Stimulated activated CD8-positive, alpha-beta memory T cell treated with anti-CD3 and anti-CD28 coated beads, Interleukin-4, amount 100 ng/mL, for 1 hour (primary cell): Measurements from ENCODE around the gene TNS3.

Experiments used
- DNase-seq, 2 donors: peaks; one replicate each; pipeline ENCODE4 v3.0.0-alpha.2; 2020; ENCODE audit warnings: low read depth in 2 of 2, low spot score in 1 of 2

The TNS3 gene

GRCh38 chr7:47352394-47352968 is 229.4 kb downstream of the TNS3 start:
- DNase-seq = no peak

DNA sequence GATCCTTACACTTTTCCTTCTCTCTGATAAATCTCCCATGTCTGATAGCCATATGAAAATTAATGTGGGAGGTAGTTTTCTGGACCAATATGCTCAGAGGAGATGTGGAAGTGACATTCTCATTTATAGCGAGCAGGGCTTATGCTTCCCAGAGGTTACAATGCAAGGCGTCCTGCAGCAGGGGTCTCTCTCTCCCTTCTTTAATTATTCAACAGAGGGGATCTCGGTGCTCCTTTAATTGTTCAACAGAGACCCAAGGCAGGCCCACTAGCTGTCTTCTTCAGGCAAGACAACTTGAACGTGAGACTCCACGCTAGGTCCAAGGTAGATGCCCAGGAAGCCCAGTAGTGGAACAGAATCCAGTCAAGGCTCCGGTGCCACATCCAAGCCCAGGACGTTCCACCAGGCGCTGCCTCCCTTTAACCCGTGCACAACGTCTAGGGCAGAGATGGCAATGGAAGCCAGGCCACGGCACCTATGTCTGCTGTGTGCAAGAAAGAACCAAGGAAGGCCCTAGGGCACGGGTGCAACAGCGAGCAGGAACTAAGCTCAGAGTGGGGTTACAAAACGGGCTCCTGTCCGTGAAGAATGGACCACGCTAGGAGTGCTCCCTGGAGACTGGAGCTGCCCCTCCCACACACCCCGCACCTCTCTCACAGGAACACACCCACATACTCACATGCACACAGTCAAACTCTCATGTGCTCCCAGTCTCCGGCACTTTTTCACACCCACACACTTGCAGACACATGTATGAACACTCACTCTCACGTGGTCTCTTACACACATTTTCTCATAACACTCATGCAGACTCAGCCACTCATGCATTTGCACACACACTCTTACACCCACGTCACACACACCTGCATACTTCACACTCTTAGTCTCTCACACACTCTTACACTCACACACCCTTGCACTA is 230.4 kb downstream of the TNS3 start:
- DNase-seq = no peak

- DNase-seq = no peak
These were observed 231.5 kb downstream of the TNS3 start for GRCh38 chr7:47350425-47350824.

- no peak for DNase-seq
These were observed 232.5 kb downstream of the TNS3 start for GRCh38 chr7:47349401-47349800.

DNA sequence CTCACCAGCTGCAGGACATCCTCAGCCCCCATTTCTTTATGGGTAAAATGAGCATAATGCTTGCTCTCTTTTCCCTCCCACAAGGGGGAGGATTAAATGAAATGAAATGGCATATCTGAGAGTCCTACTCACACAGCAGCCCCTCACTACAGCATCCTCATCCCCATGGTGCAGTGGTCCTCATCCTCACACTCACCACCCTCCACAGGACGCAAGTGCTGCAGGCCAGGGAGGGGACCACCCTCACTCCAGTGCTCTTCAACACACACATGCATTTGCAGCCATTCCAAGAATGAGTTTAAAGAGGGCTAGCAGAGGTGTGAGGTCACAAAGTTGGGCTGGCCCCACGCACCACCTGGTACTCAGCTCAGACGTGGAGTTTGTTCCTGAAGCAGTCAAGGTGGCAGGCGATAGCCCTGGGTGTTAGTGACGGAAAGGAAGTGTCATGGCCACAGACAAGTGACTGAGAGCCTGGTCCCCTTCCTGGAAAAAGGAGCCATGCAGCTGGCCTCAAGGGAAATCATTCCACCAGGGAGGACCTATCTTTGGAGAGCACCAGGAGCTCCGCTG is 234.0 kb downstream of the TNS3 start:
- no peak for DNase-seq

DNA sequence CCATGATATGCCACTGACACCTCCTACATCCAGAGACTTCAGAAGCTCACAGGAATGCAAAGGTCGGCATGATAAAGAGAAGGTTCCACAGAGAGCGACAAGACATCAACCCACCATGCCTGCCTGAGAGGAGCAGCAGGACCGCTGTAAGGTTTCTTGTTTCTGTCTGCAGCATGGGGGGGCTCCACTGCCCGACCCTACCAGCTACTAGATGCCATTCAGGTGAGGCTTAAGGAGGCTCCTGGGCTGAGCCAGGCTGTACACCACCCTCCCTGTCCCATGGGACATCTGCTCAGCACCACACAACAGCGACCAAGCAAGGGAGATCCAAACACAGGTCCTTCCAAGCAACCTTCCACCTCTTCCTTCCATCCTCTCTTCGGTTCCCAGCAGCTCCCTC is 234.6 kb downstream of the TNS3 start:
- DNase-seq = no peak

DNA sequence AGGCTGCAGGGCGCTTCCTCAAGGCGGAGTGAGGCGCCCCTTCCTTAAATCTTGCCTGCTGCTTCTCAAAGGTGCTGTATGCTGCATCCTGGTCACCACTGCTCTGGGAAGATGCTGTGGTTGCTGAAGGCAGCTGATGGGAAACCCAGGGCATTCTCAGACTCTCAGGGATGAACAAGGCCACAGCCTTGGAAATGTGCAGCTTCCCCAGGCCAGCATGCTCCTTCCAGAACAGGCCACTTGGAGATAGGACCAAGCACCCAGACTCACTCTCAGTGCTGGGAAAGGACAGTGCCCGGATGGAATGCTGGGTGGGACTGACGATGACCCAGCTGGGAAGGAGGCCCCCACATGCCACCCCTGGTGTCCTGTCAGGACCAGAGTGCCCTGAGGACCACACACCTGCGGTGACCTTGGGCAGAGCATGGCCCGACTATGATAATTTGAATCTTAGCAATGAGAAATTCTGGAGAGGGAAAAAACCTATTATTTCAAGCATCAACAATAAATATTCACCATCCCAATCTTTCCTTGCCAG is 235.5 kb downstream of the TNS3 start:
- DNase-seq = no peak

GRCh38 chr7:47345857-47346298 is 236.0 kb downstream of the TNS3 start:
- no peak for DNase-seq

- no peak for DNase-seq
These were observed 237.5 kb downstream of the TNS3 start for GRCh38 chr7:47344171-47344955.

- DNase-seq = no peak
These were observed 238.9 kb downstream of the TNS3 start for GRCh38 chr7:47343061-47343455.

DNA sequence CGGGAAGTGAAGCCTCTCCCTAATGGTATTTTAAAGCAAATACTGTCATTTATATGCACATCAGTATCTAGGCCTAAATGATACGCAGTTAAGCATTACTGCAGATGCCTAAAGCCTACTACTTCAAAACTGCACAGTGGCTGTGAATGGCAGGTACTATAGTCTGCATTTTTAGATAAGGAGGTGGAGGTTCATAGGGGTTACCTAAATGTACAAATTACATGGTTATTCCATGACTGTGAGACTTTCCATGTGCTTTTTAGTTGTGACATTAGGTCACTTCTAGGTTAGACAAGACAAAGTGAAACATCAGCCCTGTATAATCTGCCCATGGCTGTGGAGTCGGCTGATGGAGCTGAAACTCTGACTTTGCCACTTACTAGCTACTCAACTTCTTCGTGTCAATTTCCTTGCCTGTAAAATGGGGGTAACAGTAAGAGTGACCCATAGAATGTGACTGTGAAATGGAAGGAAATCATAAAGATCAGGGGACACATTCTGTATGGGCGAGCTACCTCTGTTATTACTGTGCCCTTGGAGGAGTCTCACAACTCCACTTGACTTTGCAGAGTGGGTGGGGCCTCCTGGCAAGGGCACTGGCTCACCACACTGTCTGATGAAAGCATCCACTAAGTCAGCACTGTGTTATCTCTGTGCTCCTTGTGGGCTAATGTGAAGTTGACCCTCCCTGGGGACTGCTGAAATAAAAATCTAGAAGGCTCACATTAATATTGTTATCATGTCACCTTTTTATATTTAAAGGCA is 239.4 kb downstream of the TNS3 start:
- DNase-seq = no peak

DNA sequence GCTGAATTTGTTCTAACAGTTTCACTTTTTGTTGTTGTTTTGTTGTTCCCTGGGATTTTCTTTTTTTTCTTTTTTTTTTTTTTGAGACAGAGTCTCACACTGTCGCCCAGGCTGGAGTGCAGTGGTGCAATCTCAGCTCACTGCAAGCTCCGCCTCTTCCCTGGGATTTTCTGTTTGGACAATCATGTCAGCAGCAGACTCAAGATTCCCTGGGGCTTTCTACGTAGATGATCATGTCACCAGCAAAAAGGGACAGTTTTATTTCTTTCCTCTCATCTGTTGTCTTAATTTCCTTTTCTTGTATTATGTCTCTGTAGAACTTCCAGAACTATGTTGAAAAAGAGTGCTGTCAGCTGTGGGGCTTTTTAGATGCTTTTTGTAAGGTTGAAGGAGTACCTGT is 241.4 kb downstream of the TNS3 start:
- no peak for DNase-seq

DNA sequence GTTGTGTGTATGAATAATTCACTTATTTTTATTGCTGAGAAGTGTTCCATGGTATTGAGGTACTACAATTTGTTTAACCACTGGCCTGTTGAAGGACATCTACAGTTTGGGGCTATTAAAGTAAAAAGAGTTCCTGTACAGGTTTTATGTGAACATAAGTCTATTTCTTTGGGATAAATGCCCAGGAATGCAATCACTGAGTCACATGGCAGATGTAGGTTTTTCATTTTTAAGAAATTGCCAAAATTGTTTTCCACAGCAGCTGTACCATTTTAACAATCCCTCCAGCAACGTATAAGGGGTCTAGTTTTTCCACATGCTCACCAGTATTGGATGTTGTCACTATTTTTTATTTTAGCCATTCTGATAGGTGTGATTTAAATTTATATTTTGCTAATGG is 243.9 kb downstream of the TNS3 start:
- no peak for DNase-seq

GRCh38 chr7:47337531-47337930 is 244.4 kb downstream of the TNS3 start:
- DNase-seq = no peak

DNA sequence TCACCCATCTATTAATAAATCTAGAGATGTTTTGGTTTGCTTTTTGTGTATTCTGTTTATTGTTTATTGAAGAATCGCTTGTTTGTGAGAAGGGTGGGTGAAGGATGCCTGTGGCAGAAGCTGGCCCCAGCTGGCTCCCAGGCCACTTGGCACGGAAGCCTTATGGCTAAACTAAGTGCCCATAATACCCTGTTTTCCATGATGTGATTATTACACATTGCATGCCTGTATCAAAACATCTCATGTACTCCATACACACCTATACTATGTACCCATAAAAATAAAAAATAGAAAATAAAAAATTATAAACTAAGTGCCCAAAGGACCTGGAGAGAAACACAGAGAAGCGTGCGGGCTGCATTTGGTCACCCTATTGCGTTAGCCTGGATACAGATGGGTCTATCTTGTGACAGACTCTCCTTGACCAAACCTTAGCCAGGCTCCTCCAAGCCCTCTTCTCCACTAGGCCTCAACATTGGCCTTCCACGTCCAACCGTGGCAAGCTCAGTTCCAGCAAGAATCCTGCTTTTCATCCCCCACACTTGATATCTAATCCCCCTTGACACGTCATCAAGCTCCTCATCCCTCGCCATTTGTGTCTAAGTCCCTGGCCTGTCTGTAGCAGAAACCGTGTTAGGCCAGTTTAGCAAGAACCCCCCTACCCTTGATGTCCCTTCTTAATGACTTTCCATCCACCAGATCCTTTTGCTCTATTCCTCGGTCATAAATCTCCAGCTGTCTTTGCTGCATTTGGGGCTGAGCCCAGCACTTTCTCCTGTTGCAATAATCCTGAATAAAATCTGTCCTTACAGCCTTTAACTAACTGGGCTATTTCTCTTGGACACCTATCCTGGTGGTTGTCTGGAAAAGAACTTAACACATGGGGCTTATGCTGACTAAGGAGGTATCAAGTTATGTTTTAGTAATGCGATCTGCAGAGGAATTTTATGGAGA is 245.2 kb downstream of the TNS3 start:
- DNase-seq = no peak

- DNase-seq = no peak
These were observed 246.1 kb downstream of the TNS3 start for GRCh38 chr7:47335557-47336471.

GRCh38 chr7:47335071-47335470 is 246.8 kb downstream of the TNS3 start:
- DNase-seq = no peak

GRCh38 chr7:47333959-47334358 is 248.0 kb downstream of the TNS3 start:
- no peak for DNase-seq
